Activated gamma-delta T cell treated with Interleukin-2 at 50 U/mL for 16 hours (primary cell): ENCODE measurements around the gene TMEM219.
"Not testable (repeated sequence)": the region's sequence is repeated elsewhere in the genome, so short reads cannot be mapped to it uniquely, and the experiment has no call there.

Source experiments
- DNase-seq: peaks from one replicate; pipeline ENCODE4 v3.0.0-alpha.2; 2020

Gene TMEM219

DNA sequence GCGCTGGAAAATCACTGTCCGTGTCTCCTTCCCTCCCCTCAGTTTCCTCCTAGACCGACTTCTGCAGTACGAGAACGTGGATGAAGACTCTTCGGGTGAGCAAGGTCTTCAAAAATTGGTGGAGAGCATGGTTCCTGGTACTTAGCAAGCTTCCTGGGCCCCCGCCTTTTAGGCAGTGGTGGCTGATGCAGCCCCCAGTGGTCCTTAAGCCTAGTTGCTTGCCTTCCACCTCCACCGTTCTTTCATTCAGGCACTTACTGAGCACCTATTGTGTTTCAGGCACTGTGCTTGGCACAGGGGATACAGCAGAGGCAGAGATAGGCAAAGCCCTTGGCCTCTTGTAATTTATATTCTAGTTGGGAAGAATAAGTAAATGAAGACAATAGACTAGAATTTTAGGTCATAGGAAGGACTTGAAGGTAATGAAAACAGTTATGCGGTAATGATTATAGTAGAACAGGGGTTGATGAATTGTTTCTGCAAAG is 34.9 kb downstream of the TMEM219 start:
- no peak for DNase-seq

- DNase-seq: no peak
Measured at GRCh38 chr16:29999605-30000004, 37.7 kb downstream of the TMEM219 start.

DNA sequence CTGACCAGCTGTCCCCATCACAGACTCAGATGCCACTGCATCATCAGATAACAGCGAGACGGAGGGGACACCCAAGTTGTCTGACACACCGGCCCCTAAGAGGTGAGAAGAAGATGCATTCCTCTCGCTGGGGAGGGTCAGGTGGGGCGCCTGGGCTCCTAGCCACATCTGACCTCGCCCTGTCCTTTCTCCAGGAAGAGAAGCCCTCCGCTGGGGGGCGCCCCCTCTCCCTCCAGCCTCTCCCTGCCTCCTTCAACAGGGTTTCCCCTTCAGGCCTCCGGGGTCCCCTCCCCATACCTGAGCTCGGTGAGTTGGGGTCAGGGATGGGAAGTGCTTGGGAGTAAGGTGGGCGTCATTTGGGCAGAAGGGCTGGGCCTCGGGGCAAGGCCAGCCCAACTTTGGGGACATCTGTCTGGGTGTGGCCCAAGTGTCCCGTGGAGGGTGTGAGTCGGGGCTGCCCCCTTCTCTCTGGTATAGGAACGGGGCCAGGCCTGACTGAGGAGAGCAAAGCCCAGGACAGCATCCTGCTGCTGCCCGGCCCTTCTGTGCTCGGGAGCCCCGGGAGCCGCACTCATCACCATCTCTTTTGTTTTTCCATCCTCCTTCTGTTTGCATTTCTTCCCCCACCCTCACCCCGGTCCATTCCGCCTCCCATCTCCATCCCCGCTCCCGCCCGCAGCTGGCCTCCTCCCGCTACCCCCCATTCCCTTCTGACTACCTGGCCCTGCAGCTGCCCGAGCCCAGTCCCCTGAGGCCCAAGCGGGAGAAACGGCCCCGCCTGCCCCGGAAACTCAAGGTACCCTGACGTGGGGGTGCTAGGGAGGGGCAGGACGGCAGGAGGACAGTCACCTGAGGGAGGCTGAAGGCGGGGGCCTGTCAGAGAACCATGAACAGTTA is 39.1 kb downstream of the TMEM219 start:
- no peak for DNase-seq

DNA sequence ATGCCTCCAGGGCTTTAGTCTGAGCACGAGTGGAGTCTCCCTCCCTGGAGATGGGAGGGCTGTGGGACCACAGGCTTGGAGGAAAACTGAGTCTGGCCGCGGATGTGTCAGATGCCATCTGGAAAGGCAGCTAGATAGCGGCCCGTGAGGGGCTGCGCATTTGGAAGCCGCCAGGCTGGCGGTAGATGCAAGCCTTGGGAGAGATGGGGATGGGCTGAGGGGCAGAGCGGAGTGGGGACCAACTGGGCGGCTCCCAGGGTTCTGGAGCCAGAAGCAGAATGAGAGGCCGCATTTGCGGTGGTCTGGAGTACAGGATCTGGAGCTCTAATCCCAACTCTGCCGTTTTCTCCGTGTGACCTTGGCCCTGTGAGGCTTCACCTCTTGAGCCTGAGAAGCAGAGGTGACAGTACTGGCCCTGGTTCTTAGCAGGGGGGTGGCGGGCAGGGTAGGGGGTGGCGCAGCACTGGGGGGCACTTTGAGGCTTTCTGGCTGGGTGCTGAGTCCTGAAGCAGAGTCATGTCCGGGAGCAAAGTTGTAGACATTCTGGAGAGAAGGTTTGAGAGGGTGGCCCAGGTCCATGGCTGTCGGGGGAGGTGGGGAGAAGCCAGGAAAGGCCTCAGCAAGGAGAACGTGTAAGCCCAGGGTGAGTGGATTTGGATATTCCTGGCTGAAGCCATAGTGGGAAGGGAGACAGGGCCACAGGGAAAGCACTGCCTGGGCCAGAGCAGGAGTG is 40.9 kb downstream of the TMEM219 start:
- DNase-seq: no peak

DNA sequence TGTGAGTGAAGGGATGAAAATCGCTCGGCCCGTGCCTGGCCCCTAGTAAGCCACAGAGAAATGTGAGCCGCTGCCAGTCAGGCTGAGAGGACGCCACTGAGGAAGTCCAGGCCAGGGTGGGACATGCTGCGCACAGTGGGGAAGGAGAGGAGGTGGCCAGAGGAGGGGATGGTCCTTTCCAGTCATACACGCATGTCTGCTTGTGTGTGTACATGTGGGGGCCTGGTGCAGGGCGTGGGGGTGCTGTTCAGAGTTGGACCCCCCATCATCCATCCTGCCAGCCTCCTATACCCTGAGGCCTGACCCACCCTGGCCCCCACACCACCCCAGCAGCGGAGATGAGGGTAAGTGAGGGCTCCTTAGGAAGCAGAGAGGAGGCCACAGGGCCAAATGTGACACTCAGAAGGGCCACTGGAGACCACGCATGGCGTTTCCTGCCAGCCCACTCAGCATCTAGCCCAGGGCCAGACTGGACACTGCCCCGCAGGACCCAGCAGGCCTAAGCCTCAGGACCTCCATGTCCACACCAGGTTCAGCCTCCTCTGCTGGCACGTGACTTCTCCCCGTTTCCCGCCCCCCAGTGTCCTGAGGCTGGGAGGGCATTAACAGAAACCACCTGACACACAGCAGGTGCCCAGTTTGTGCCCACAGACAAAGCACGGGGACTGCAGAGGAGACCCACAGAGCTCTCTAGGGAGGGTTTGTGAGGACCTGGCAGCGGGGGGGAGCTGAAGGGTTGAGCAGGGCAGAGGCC is 42.0 kb downstream of the TMEM219 start:
- no peak for DNase-seq

GRCh38 chr16:30004424-30004776 is 42.5 kb downstream of the TMEM219 start:
- DNase-seq: no peak

DNA sequence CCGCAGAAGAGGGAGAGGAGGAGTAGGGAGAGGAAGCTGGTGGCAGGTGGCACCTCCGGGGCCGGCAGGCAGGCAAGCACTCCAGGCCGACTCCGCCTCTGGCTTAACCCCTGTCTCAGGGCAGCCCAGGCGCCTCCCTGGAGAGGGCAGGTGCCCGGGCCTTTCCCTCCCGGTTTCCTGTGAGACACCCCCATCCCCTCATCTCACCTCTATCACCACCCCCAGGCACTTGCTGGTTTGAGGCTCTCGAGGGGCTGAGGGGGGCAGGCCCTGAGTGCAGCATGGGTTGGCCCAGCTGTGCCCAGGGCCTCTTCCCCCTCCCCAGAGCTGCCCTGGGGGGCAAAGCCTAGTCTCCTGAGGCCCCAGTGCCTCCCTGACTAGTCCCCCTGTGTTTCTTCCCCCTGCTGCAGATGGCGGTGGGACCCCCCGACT is 42.9 kb downstream of the TMEM219 start:
- no peak for DNase-seq

DNA sequence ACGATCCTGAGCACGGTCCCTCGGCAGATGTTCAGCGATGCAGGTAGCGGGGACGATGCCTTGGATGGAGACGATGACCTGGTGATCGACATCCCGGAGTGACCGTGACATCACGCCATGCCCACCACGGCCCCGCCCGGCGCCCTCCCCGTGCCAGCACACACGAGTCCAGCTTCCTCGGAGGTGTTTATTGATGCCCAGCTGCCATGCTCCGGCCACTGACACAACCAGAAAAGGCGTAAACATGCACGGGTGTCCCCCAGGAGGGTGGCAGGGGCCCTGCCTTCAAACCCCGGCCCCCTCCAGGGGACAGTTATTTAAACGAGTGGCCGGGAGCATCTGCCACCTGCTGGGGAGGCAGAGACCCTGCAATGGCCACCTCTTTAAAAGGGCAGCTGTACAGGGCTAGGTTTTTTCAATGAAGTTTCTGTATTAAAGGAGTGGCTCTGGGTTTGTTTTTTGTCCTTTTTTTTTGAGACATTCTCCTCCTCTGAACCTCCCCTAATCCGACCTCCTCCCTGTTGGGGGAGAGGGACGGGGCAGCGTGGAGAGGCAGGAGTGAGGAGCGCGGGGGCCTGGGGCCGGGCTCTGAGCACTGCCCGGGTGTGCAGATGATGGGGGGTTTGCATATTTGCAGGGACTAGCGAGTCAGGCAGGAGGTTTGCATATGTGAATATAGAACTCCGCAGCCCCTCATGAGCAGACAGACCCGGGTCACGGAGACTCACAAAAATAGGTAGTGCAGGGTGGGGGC is 43.6 kb downstream of the TMEM219 start:
- no peak for DNase-seq

GRCh38 chr16:30006095-30006473 is 44.2 kb downstream of the TMEM219 start:
- no peak for DNase-seq

DNA sequence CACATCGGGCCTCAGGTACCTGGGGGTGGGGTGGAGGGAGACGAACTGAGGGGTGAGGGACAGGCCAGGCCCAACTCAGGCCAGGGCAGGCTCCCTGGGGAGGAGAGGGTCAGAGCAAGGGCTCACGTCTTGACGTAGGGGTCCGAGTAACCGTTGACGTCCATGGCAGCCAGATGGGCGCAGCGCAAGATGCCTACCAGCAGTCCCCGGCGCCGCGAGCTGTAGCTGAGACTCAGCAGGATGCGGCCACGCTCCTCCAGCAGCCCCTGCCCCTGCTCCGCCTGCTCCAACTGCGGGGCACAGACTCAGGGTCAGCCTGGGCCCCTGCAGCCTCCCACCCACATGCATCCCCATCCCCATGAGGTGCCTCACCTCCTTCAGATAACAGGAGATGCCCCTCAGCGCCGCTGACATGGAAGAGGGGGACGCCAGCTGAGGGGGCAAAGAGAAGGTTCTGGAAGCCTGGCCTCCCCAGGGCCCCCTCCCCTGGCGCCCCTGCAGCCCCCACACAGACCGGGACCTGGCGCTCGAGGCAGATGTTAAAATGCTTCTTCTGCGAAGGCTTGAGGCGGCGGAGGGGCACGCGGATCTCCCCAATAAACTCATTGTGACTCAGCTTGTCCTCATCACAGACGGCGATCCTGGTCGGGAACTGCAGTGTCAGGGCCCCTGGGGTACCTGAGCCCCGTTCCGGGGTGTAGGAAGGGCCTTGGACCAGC is 44.9 kb downstream of the TMEM219 start:
- no peak for DNase-seq

- DNase-seq: no peak
Measured at GRCh38 chr16:30007378-30007895, 45.6 kb downstream of the TMEM219 start.

DNA sequence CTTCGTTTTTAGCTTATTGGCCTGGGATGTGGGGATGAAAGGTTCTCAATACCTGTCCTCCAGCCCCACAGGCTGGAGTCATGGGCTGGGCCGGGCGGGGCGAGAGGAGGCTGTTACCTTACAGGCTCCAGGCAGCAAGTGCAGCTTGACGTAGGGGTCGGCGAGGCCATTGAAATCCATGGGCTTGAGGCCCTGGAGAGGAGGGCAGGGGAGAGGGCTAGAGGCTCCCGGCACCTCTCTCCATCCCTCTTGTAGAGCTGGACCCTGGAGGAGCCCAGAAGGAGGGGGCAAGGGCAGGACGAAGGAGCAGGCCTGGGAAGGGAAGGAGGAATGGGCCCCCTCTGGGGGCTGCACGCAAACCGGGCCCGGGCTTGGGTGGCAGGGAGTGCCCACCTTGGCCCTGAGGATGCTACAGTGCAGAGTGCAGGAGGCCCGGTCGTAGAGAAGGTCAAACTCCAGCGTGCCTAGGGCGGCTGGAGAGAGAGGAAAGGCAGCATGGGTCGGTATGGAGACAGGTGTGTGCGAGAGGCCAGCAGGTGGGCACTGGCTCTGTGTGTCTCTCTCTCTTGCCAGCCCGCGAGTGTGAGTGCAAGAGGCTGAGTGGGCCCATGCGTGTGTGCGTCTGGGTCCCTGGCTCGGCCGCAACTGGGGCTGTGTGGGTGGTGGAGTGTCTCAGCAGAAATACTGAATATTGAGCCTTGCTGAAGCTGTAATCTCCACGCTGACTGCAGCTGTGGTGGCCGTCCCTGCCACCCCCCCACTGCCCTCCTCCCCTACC is 47.4 kb downstream of the TMEM219 start:
- no peak for DNase-seq

- DNase-seq: no peak
Measured at GRCh38 chr16:30009990-30010843, 48.3 kb downstream of the TMEM219 start.

- DNase-seq: no peak
Measured at GRCh38 chr16:30010844-30011713, 49.2 kb downstream of the TMEM219 start, which contains the start of gene DOC2A. TSS of gene DOC2A (minus strand) at chr16:30011027. CDS start at chr16:30010222, 805 bp downstream.

DNA sequence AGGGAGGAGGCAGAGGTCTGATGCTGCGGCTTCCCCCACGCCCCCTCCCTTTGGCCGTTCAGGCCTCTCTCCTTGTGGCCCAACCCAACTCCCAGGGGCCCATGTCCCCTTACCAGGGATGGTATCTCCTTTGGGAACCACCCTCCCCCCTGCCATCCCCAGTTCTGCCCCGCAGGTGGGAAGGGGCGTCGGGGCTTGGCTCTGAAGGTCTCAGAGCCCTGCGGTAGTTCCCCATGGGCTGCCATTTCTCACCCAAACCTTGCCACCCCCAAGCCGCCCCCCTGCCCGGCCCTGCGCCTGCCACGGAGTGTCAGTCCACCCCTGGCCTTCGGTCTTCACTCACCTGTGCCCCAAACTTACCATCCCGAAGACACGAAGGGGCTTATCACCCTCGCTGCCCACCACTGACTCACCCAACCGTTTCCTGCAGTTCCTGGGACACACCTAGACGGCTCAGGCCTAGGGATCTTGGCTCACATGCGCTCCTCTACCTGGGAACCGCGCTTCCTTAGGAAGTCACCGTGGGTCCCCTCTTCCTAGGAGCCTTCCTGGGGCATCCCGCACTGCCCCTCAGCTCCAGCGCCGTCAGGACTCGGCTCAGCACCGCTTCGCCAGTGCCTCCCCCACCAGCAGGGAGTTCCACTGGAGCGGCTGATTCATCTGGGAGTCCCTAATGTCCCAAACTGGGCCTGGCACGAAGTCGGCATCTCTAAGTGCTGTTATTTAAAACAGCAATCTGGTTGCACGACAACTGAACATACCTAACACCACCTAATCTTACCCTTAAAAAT is 50.0 kb downstream of the TMEM219 start:
- no peak for DNase-seq

DNA sequence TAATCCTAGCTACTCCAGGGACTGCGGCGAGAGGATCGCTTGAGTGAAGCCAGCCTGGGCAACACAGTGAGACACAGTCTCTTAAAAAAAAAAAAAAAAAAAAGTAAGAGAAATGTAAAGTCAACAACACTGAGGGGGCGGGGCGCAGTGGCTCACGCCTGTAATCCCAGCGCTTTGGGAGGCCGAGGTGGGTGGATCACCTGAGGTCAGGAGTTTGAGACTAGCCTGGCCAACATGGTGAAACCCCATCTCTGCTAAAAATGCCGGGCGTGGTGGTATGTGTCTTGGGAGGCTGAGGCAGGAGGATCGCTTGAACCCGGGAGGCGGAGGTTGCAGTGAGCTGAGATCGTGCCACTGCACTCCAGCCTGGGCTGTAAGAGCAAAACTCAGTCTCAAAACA is 50.7 kb downstream of the TMEM219 start:
- DNase-seq: not testable (repeated sequence)

DNA sequence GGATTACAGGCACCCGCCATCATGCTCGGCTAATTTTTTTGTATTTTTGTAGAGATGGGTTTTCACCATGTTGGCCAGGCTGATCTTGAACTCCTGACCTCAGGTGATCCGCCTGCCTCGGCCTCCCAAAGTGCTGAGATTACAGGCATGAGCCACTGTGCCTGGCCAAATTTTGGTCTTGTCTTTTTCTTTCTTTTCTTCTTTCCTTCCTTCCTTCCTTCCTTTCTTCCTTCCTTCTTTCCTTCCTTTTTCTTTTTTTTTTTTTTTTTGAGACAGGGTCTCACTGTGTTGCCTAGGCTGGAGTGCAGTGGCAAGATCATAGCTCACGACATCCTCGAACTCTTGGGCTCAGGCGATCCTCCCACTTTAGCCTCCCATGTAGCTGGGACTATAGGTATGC is 53.6 kb downstream of the TMEM219 start:
- DNase-seq: not testable (repeated sequence)
